IMR-90 (cell line): ENCODE data around the gene POLR3B. TPM values are rescaled to one million over a fixed set of nuclear protein-coding genes. Genes with fewer than 3 reads are reported as not detected.
"Not testable (repeated sequence)": the region's sequence is repeated elsewhere in the genome, so short reads cannot be mapped to it uniquely, and the experiment has no call there.

Experiments
- ATAC-seq: fragments of 200-7000 bp; cut with Tn5 transposase; 2 replicates; pipeline ENCODE4 v1.9.1; 2020; ENCODE audit warnings: low read depth, mild to moderate bottlenecking, moderate library complexity
- BruUV-seq: library from RNA; stranded (reverse); fragments of 400-500 nt; replicated peaks from 2 replicates; lab custom pipeline; 2021; lab: Mats Ljungman, UMichigan
- CTCF ChIA-PET: fragments of 300-600 bp; formaldehyde crosslinking; extraction: SDS; loops from one replicate; lab custom pipeline; 2021; ENCODE audit warnings: antibody characterized with exemption; lab: Yijun Ruan, JAX
- POLR2A ChIA-PET: fragments of 300-600 bp; sonication (Branson Sonifier 250); formaldehyde crosslinking; loops from one replicate; lab custom pipeline; 2022; ENCODE audit warnings: antibody characterized with exemption; ENCODE audit not compliant: unreplicated experiment; lab: Charles Lee
- DNase-seq: peaks from one replicate; pipeline ENCODE4 v3.0.0; 2013
- H2AFZ ChIP-seq: replicated peaks from 2 replicates; pipeline ENCODE3; 2013; ENCODE audit warnings: low read length, mild to moderate bottlenecking; ENCODE audit not compliant: poor library complexity
- H2AK5ac ChIP-seq: 2 replicates; pipeline ENCODE4 v1.6.1; 2013; ENCODE audit warnings: low read depth, low read length, inconsistent platforms
- H2AK9ac ChIP-seq: replicated peaks from 2 replicates; pipeline ENCODE3; 2013; ENCODE audit warnings: mild to moderate bottlenecking, low read depth, low read length, moderate library complexity; ENCODE audit not compliant: poor library complexity
- H2BK120ac ChIP-seq: 2 replicates; pipeline ENCODE4 v1.6.1; 2013; ENCODE audit warnings: low read depth, low read length, inconsistent platforms
- H2BK15ac ChIP-seq: 3 replicates; pipeline ENCODE4 v1.6.1; 2013; ENCODE audit warnings: low read depth, low read length, inconsistent platforms
- H2BK20ac ChIP-seq: 2 replicates; pipeline ENCODE4 v1.6.1; 2013; ENCODE audit warnings: low read depth, mild to moderate bottlenecking, inconsistent platforms, low read length, moderate library complexity
- H2BK5ac ChIP-seq: 2 replicates; pipeline ENCODE4 v1.6.1; 2013; ENCODE audit warnings: mild to moderate bottlenecking, low read depth, low read length, inconsistent platforms; ENCODE audit not compliant: poor library complexity, severe bottlenecking
- H3K14ac ChIP-seq: replicated peaks from 2 replicates; pipeline ENCODE4 v1.6.1; 2013; ENCODE audit warnings: low read depth, low read length, inconsistent platforms
- H3K18ac ChIP-seq: 2 replicates; pipeline ENCODE4 v1.6.1; 2013; ENCODE audit warnings: low read depth, low read length, control low read depth
- H3K23ac ChIP-seq: 2 replicates; pipeline ENCODE4 v1.6.1; 2013; ENCODE audit warnings: low read depth, low read length, inconsistent platforms
- H3K27ac ChIP-seq: 2 replicates; pipeline ENCODE4 v1.5.1; 2013; ENCODE audit warnings: mild to moderate bottlenecking, control low read depth, low read length; ENCODE audit not compliant: insufficient read depth
- H3K27me3 ChIP-seq: 2 replicates; pipeline ENCODE4 v1.6.1; 2013; ENCODE audit warnings: low read length; ENCODE audit not compliant: control insufficient read depth, insufficient read depth
- H3K36me3 ChIP-seq: 2 replicates; pipeline ENCODE4 v1.6.1; 2013; ENCODE audit warnings: low read length, mixed read lengths; ENCODE audit not compliant: control insufficient read depth, insufficient read depth
- H3K4ac ChIP-seq: 2 replicates; pipeline ENCODE4 v1.6.1; 2013; ENCODE audit warnings: low read depth, low read length, inconsistent platforms
- H3K4me1 ChIP-seq: 2 replicates; pipeline ENCODE4 v1.6.1; 2013; ENCODE audit warnings: low read length, mixed read lengths; ENCODE audit not compliant: control insufficient read depth, insufficient read depth
- H3K4me2 ChIP-seq: 2 replicates; pipeline ENCODE4 v1.6.1; 2013; ENCODE audit warnings: low read depth, mild to moderate bottlenecking, control low read depth, low read length, moderate library complexity
- H3K4me3 ChIP-seq: 2 replicates; pipeline ENCODE4 v1.5.1; 2013; ENCODE audit warnings: low read depth, mild to moderate bottlenecking, control low read depth, low read length, moderate library complexity; ENCODE audit not compliant: insufficient read depth
- H3K56ac ChIP-seq: 2 replicates; pipeline ENCODE4 v1.6.1; 2013; ENCODE audit warnings: low read length, inconsistent platforms; ENCODE audit not compliant: insufficient read depth; ENCODE audit errors: extremely low read depth
- H3K79me1 ChIP-seq, 2 experiments: 2 replicates each; pipeline ENCODE4 v1.6.1; 2013; ENCODE audit warnings: low read length in 2 of 2, inconsistent platforms in 1 of 2, low read depth in 1 of 2
- H3K9ac ChIP-seq: 2 replicates; pipeline ENCODE4 v1.6.1; 2013; ENCODE audit warnings: low read depth, low read length, control low read depth
- H3K9me1 ChIP-seq: 2 replicates; pipeline ENCODE4 v1.6.1; 2013; ENCODE audit warnings: low read length, inconsistent platforms; ENCODE audit not compliant: insufficient read depth
- H3K9me3 ChIP-seq: 2 replicates; pipeline ENCODE4 v1.6.1; 2013; ENCODE audit warnings: low read length; ENCODE audit not compliant: control insufficient read depth, insufficient read depth
- H4K20me1 ChIP-seq: 2 replicates; pipeline ENCODE4 v1.6.1; 2013; ENCODE audit warnings: low read length, inconsistent platforms; ENCODE audit not compliant: insufficient read depth
- H4K5ac ChIP-seq: 2 replicates; pipeline ENCODE4 v1.6.1; 2013; ENCODE audit warnings: mild to moderate bottlenecking, low read depth, low read length, control low read depth
- H4K8ac ChIP-seq, 2 experiments: 2 replicates each; pipeline ENCODE4 v1.6.1; 2013; ENCODE audit warnings: low read depth in 2 of 2, low read length in 2 of 2, control low read depth in 1 of 2, inconsistent platforms in 1 of 2
- H4K91ac ChIP-seq: 2 replicates; pipeline ENCODE4 v1.6.1; 2013; ENCODE audit warnings: low read depth, low read length, inconsistent platforms; ENCODE audit not compliant: insufficient read depth
- WGBS, 2 experiments: methylation state at CpG; one replicate each; pipeline versions ENCODE4 v1.1.5 to v1.1.7; 2013; ENCODE audit warnings: missing lambda C conversion rate in 2 of 2; ENCODE audit not compliant: insufficient read length in 1 of 2; ENCODE audit errors: extremely low coverage in 2 of 2; 5-methylcytosine and 5-hydroxymethylcytosine counted together
- dilution Hi-C: fragments of 300-500 bp; cut with HindIII; formaldehyde crosslinking; loops from one replicate; pipeline ENCODE4 v1.14.3; 2018; ENCODE audit warnings: low sequenced_read_pairs; ENCODE audit not compliant: unreplicated experiment
- in situ Hi-C: fragments of 300-500 bp; cut with MboI; formaldehyde crosslinking; loops from 3 replicates; pipeline ENCODE4 v1.14.3; 2019; ENCODE audit warnings: low sequenced_read_pairs, inconsistent platforms, mixed read lengths
- intact Hi-C: fragments of 100-400 bp; cut with micrococcal nuclease; formaldehyde crosslinking; loops from 2 replicates; pipeline ENCODE4 v1.10.0; 2022
- polyA plus RNA-seq, 3 experiments: library from polyadenylated mRNA; depleted of rRNA; stranded (reverse); fragments of >200 nt; gene quantifications; 2 replicates each; pipeline ENCODE4 v1.2.3, GENCODE V29; 2012; ENCODE audit warnings: low replicate concordance in 1 of 3
- total RNA-seq: library from RNA; depleted of rRNA; stranded (reverse); fragments of >200 nt; gene quantifications from 2 replicates; pipeline ENCODE4 v1.2.3, GENCODE V29; 2012

POLR3B gene
- total and polyA plus RNA-seq, 2 of the 4 experiments (the other 2 are of a cell fraction), result 6.9 to 15.4 TPM

DNA sequence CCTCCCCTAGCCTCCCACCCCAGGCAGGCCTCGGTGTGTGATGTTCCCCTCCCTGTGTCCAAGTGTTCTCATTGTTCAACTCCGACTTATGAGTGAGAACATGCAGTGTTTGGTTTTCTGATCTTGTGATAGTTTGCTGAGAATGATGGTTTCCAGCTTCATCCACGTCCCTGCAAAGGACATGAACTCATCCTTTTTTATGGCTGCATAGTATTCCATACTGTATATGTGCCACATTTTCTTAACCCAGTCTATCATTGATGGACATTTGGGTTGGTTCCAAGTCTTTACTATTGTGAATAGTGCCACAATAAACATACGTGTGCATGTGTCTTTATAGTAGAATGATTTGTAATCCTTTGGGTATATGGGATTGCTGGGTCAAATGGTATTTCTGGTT, 108.1 kb downstream of the POLR3B start:
- H2AK9ac ChIP-seq, H3K36me3 ChIP-seq, H2BK5ac ChIP-seq, H2BK15ac ChIP-seq, H3K4ac ChIP-seq, POLR2A ChIA-PET, BruUV-seq, H3K27ac ChIP-seq, H3K23ac ChIP-seq, H2AK5ac ChIP-seq, H4K5ac ChIP-seq, H3K79me1 ChIP-seq, DNase-seq, H3K4me2 ChIP-seq, H3K14ac ChIP-seq, H4K91ac ChIP-seq, H3K4me1 ChIP-seq, CTCF ChIA-PET, H4K20me1 ChIP-seq, ATAC-seq, H3K4me3 ChIP-seq, H3K27me3 ChIP-seq, dilution Hi-C loops, H3K9me3 ChIP-seq, H2BK20ac ChIP-seq, intact Hi-C loops, in situ Hi-C loops, H3K18ac ChIP-seq, H3K9ac ChIP-seq, H2AFZ ChIP-seq, H3K56ac ChIP-seq, H4K8ac ChIP-seq, H2BK120ac ChIP-seq: not testable (repeated sequence)
- WGBS, 2 experiments, result no CpG with 5 or more reads among the region's 4 CpGs
- peaks cover 10% of the 10 kb centered on the region; the same call in 1 of the 2 replicates for H3K9me1 ChIP-seq

DNA sequence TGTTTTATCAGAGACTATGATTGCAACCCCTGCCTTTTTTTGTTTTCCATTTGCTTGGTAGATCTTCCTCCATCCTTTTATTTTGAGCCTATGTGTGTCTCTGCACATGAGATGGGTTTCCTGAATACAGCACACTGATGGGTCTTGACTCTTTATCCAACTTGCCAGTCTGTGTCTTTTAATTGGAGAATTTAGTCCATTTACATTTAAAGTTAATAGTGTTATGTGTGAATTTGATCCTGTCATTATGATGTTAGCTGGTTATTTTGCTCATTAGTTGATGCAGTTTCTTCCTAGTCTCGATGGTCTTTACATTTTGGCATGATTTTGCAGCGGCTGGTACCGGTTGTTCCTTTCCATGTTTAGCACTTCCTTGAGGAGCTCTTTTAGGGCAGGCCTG, 118.1 kb downstream of the POLR3B start:
- H2AFZ ChIP-seq, H3K4ac ChIP-seq, H3K79me1 ChIP-seq, H4K20me1 ChIP-seq, in situ Hi-C loops, intact Hi-C loops, H2BK5ac ChIP-seq, H3K23ac ChIP-seq, H3K9ac ChIP-seq, H3K18ac ChIP-seq, H3K9me3 ChIP-seq, H3K36me3 ChIP-seq, CTCF ChIA-PET, H3K4me2 ChIP-seq, H3K27me3 ChIP-seq, H3K4me1 ChIP-seq, H3K14ac ChIP-seq, DNase-seq, dilution Hi-C loops, POLR2A ChIA-PET, H3K4me3 ChIP-seq, H4K8ac ChIP-seq, H4K5ac ChIP-seq, H2AK5ac ChIP-seq, H3K56ac ChIP-seq, H2AK9ac ChIP-seq, H2BK20ac ChIP-seq, H3K27ac ChIP-seq, BruUV-seq, ATAC-seq, H2BK120ac ChIP-seq, H4K91ac ChIP-seq, H2BK15ac ChIP-seq, H3K9me1 ChIP-seq: not testable (repeated sequence)
- no CpG with 5 or more reads among the region's 3 CpGs for WGBS, 2 experiments
